GM21390 (cell line): Measurements from ENCODE around the gene RPN2.
A peak's percentile ranks its signal among the peaks of the same experiment; 100 is the strongest.
"Not testable (repeated sequence)": the region's sequence is repeated elsewhere in the genome, so short reads cannot be mapped to it uniquely, and the experiment has no call there.

Experiments
- ATAC-seq: cut with Tn5 transposase; IDR thresholded peaks from one replicate; pipeline ENCODE4 v1.9.1; 2021; ENCODE audit not compliant: unreplicated experiment

The RPN2 gene

GRCh38 chr20:37178839-37179682 lies at the start of gene RPN2, which contains the start of gene MROH8:
TSS of gene RPN2 (plus strand) at chr20:37179330. CDS start at chr20:37179357, 27 bp downstream.
TSS of gene MROH8 (minus strand) at chr20:37179548.
- peak; percentile 91 for ATAC-seq

- ATAC-seq, result no peak
Observed at GRCh38 chr20:37131486-37131885, 47.6 kb upstream of the RPN2 start.

- ATAC-seq, result no peak
Observed at GRCh38 chr20:37133952-37134351, 45.2 kb upstream of the RPN2 start.

- no peak for ATAC-seq
Observed at GRCh38 chr20:37137547-37137946, 41.6 kb upstream of the RPN2 start.

GRCh38 chr20:37142708-37143107 lies 36.4 kb upstream of the RPN2 start:
- no peak for ATAC-seq

- no peak for ATAC-seq
Observed at GRCh38 chr20:37144856-37145404, 34.2 kb upstream of the RPN2 start.

GRCh38 chr20:37147250-37147649 lies 31.9 kb upstream of the RPN2 start:
- ATAC-seq, result no peak

- not testable (repeated sequence) for ATAC-seq
Observed at GRCh38 chr20:37150864-37151263, 28.3 kb upstream of the RPN2 start.

GRCh38 chr20:37151529-37151928 lies 27.6 kb upstream of the RPN2 start:
- no peak for ATAC-seq

- ATAC-seq, result no peak
Observed at GRCh38 chr20:37152284-37152683, 26.8 kb upstream of the RPN2 start.

- ATAC-seq, result no peak
Observed at GRCh38 chr20:37154684-37155298, 24.3 kb upstream of the RPN2 start.

GRCh38 chr20:37155987-37156386 lies 23.1 kb upstream of the RPN2 start:
- no peak for ATAC-seq

GRCh38 chr20:37158248-37158647 lies 20.9 kb upstream of the RPN2 start:
- ATAC-seq, result no peak

- no peak for ATAC-seq
Observed at GRCh38 chr20:37160683-37161082, 18.4 kb upstream of the RPN2 start.

GRCh38 chr20:37161830-37162549 lies 17.1 kb upstream of the RPN2 start:
- ATAC-seq, result no peak

GRCh38 chr20:37162646-37163045 lies 16.5 kb upstream of the RPN2 start:
- no peak for ATAC-seq

- no peak for ATAC-seq
Observed at GRCh38 chr20:37163832-37164554, 15.1 kb upstream of the RPN2 start.

GRCh38 chr20:37165031-37165430 lies 14.1 kb upstream of the RPN2 start:
- no peak for ATAC-seq

- no peak for ATAC-seq
Observed at GRCh38 chr20:37166867-37167266, 12.3 kb upstream of the RPN2 start.

GRCh38 chr20:37172836-37173235 lies 6.3 kb upstream of the RPN2 start:
- no peak for ATAC-seq
